ENCODE results near the gene ITIH1. TPM values are rescaled to one million over a fixed set of nuclear protein-coding genes. Genes with fewer than 3 reads are reported as not detected.

The ITIH1 gene
- total RNA-seq, 1 experiment from 2014 or later, result 0.26 TPM

DNA sequence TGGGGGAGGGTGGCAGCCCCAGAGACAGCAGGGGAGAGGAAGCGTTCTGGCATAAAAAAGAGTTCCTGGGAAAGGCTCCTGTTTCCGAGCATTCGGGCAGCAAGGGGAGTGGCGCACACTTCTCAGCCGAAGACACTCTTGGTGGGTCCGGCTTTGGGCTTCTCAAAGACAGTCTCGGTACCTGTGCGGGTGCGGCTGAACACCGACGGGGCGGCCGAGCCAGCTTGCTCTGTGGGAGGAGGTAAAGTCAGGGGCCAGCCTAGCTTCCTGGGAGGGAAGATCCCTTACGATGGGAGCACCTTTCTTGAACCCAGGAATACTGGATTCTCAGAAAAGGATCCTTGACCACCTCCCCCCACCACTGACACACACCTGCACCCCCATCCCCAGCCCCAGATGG lies 55.8 kb downstream of the ITIH1 start:
- Mint-ChIP-seq H3K27ac (no peak overlapping the region), H3K27me3 (ENCODE audit: low read depth) (no peaks in the 10 kb centered on the region), H3K36me3 (no peaks in the 10 kb centered on the region), H3K4me3 (no peak overlapping the region), H3K9me3 (no peaks in the 10 kb centered on the region), H3K4me1 (peaks cover 5% of the 10 kb centered on the region; the same call in 1 of the 2 replicates)
- ChIA-PET CTCF (interaction anchor here (0.6 to 4.4 kb wide), 4 partner anchors 12 to 1177 kb away, joined by 3 to 23 read pairs (median 10); no protein-coding TSS in a partner anchor), POLR2A (no interaction called here)
- ATAC-seq, result no peak
- TF ChIP-seq, protein P1, sequence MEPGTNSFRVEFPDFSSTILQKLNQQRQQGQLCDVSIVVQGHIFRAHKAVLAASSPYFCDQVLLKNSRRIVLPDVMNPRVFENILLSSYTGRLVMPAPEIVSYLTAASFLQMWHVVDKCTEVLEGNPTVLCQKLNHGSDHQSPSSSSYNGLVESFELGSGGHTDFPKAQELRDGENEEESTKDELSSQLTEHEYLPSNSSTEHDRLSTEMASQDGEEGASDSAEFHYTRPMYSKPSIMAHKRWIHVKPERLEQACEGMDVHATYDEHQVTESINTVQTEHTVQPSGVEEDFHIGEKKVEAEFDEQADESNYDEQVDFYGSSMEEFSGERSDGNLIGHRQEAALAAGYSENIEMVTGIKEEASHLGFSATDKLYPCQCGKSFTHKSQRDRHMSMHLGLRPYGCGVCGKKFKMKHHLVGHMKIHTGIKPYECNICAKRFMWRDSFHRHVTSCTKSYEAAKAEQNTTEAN (CRISPR knock-in tag; IDR thresholded peaks at IDR 0.05), result no peak
- TF ChIP-seq, protein P2, sequence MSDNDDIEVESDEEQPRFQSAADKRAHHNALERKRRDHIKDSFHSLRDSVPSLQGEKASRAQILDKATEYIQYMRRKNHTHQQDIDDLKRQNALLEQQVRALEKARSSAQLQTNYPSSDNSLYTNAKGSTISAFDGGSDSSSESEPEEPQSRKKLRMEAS (CRISPR knock-in tag; IDR thresholded peaks at IDR 0.05), result no peak
- no peak for TF ChIP-seq FOXK1 (CRISPR knock-in tag; IDR thresholded peaks at IDR 0.05)
- no peak for TF ChIP-seq TEAD1 (CRISPR knock-in tag; IDR thresholded peaks at IDR 0.05)
- no peak for DNase-seq (ENCODE audit: low spot score)

DNA sequence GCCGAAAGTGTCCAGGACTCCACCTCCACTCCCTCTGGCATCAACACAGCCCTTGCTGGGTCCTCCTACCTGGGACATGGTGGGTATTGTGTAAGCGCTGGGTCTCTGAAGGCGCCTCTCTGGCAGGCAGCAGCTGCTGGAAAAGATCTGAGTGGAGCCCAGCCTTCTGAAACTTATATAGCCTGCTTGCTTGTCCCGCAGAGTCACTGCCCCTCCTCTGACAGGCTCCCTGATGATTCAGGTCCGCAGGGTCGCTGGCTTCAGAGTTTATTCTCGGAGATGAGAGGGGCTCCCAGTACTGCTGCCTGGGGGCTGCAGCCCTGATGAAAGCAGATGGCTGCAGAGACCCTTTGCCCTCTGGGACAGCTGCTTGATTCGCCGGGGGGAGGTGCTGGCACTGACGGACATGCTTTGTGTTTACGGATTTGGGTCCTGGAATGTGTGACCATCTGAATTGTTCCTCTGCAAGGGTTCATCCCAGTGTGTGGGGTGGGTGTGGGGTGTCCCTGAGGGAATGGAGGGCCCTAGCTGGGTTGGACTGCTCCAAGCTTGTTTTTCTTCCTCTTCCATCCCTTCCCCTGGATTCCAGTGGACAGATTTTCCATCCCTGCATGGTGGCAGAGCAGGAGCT lies 57.6 kb downstream of the ITIH1 start, which contains the start of gene MUSTN1:
MUSTN1 (minus strand) TSS at position 149 of the 631 bp plus-strand sequence; CDS start at position 78, 71 bp downstream.
- no peak for DNase-seq (ENCODE audit: low spot score)
- ChIA-PET POLR2A (no interaction called here), CTCF (interaction anchor here (0.7 to 2.4 kb wide), 6 partner anchors 11 to 44 kb away, joined by 3 to 11 read pairs (median 4); no protein-coding TSS in a partner anchor)
- Mint-ChIP-seq H3K27me3 (ENCODE audit: low read depth) (no peaks in the 10 kb centered on the region), H3K9me3 (no peaks in the 10 kb centered on the region), H3K4me3 (no peak within 1 kb of the TSS), H3K36me3 (peaks cover 2% of the 10 kb centered on the region; the same call in 1 of the 2 replicates), H3K4me1 (peaks cover 5% of the 10 kb centered on the region; the same call in 1 of the 2 replicates), H3K27ac (peak within 1 kb of the TSS; percentile 59)
- TF ChIP-seq, protein P3, sequence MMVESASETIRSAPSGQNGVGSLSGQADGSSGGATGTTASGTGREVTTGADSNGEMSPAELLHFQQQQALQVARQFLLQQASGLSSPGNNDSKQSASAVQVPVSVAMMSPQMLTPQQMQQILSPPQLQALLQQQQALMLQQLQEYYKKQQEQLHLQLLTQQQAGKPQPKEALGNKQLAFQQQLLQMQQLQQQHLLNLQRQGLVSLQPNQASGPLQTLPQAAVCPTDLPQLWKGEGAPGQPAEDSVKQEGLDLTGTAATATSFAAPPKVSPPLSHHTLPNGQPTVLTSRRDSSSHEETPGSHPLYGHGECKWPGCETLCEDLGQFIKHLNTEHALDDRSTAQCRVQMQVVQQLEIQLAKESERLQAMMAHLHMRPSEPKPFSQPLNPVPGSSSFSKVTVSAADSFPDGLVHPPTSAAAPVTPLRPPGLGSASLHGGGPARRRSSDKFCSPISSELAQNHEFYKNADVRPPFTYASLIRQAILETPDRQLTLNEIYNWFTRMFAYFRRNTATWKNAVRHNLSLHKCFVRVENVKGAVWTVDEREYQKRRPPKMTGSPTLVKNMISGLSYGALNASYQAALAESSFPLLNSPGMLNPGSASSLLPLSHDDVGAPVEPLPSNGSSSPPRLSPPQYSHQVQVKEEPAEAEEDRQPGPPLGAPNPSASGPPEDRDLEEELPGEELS (CRISPR knock-in tag; IDR thresholded peaks at IDR 0.05), result no peak
- TF ChIP-seq EMX1 (CRISPR knock-in tag; IDR thresholded peaks at IDR 0.05) (no peak), RELA (CRISPR knock-in tag; IDR thresholded peaks at IDR 0.05; ENCODE audit: borderline replicate concordance) (no peak)
- TF ChIP-seq, protein P4, sequence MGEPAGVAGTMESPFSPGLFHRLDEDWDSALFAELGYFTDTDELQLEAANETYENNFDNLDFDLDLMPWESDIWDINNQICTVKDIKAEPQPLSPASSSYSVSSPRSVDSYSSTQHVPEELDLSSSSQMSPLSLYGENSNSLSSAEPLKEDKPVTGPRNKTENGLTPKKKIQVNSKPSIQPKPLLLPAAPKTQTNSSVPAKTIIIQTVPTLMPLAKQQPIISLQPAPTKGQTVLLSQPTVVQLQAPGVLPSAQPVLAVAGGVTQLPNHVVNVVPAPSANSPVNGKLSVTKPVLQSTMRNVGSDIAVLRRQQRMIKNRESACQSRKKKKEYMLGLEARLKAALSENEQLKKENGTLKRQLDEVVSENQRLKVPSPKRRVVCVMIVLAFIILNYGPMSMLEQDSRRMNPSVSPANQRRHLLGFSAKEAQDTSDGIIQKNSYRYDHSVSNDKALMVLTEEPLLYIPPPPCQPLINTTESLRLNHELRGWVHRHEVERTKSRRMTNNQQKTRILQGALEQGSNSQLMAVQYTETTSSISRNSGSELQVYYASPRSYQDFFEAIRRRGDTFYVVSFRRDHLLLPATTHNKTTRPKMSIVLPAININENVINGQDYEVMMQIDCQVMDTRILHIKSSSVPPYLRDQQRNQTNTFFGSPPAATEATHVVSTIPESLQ (CRISPR knock-in tag; IDR thresholded peaks at IDR 0.05), result no peak
- TF ChIP-seq, protein P5, sequence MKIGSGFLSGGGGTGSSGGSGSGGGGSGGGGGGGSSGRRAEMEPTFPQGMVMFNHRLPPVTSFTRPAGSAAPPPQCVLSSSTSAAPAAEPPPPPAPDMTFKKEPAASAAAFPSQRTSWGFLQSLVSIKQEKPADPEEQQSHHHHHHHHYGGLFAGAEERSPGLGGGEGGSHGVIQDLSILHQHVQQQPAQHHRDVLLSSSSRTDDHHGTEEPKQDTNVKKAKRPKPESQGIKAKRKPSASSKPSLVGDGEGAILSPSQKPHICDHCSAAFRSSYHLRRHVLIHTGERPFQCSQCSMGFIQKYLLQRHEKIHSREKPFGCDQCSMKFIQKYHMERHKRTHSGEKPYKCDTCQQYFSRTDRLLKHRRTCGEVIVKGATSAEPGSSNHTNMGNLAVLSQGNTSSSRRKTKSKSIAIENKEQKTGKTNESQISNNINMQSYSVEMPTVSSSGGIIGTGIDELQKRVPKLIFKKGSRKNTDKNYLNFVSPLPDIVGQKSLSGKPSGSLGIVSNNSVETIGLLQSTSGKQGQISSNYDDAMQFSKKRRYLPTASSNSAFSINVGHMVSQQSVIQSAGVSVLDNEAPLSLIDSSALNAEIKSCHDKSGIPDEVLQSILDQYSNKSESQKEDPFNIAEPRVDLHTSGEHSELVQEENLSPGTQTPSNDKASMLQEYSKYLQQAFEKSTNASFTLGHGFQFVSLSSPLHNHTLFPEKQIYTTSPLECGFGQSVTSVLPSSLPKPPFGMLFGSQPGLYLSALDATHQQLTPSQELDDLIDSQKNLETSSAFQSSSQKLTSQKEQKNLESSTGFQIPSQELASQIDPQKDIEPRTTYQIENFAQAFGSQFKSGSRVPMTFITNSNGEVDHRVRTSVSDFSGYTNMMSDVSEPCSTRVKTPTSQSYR (CRISPR knock-in tag; IDR thresholded peaks at IDR 0.05), result no peak
- TF ChIP-seq, protein P6, sequence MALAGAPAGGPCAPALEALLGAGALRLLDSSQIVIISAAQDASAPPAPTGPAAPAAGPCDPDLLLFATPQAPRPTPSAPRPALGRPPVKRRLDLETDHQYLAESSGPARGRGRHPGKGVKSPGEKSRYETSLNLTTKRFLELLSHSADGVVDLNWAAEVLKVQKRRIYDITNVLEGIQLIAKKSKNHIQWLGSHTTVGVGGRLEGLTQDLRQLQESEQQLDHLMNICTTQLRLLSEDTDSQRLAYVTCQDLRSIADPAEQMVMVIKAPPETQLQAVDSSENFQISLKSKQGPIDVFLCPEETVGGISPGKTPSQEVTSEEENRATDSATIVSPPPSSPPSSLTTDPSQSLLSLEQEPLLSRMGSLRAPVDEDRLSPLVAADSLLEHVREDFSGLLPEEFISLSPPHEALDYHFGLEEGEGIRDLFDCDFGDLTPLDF (CRISPR knock-in tag; IDR thresholded peaks at IDR 0.05), result no peak
- TF ChIP-seq, protein P7, sequence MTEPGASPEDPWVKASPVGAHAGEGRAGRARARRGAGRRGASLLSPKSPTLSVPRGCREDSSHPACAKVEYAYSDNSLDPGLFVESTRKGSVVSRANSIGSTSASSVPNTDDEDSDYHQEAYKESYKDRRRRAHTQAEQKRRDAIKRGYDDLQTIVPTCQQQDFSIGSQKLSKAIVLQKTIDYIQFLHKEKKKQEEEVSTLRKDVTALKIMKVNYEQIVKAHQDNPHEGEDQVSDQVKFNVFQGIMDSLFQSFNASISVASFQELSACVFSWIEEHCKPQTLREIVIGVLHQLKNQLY (CRISPR knock-in tag; IDR thresholded peaks at IDR 0.05), result no peak
- ATAC-seq, result no peak

Measured in WTC11 (cell line).